ENCODE results near the gene CDCA8. TPM values are rescaled to one million over a fixed set of nuclear protein-coding genes. Genes with fewer than 3 reads are reported as not detected.

The CDCA8 gene
- total and polyA plus RNA-seq, 9 of the 15 experiments (the other 6 are each of a cell fraction or from before 2014, with no cell fraction given) = 26.4 to 148 (median 81.8) TPM

DNA sequence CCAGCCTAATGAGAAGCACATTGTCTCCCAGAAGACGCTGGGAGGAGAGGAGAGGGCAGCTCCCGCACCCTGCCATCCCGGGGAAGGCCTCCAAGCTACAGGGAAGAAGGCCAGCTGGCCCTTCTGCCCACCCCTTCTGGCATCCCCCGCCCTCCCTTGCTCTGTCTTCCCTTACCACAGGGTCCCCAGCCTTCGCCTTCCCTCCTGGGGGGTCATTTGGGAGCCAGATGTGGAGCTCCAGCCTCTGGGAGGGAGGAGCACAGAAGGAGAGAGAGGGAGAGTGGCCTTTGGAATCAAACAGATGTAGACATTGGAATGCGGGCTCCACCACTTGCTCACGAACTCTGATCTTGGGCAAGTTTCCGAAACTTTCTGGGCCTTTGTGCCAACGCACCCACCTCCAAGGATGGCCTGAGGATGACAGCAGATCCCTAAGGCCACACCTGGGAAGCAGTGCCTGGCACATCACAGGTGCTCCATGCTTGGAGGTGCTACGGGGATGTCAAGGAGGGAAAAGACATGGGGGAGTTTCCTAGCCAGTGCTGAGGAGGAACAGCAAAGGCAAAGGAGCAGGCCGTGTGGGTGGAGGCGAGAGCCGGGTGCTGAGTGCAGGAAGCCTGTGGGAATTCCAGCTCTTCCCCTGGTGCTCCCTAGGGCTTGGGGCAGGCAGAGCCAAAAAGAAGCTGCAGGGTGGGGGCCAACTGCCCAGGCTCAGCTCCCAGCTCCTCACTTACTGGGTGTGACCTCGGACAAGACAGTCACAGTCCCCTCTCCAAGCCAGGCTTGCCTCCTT is 34.5 kb upstream of the CDCA8 start:
- H2AFZ ChIP-seq (ENCODE audit: low read depth, low read length) = no peak overlapping the region

DNA sequence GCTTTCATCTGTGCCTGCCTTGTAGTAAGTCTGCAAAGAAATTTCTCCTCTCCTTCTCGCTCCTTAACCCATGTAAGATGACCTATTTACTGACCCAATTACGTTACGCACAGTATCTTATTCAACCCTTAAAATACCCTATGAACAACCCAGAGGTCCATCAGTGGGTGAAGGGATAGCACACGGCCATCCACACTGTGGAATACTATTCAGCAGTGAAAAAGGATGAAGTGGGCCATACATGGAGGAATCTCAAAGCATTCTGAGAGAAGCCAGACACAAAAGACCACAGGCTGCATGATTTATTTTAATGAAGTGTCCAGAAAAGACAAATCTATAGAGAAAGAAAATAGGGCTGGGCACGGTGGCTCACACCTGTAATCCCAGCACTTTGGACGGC is 33.8 kb upstream of the CDCA8 start:
- FAIRE-seq = no peak
- no peak overlapping the region for H3K4me3 ChIP-seq
- no peak overlapping the region for H3K27ac ChIP-seq (ENCODE audit: extremely low read depth, low read depth, low read length)
- DNase-seq (ENCODE audit: extremely low read depth in 1 of 4, low spot score in 3 of 4) = no peak
- no peaks in the 10 kb centered on the region for H3K9me3 ChIP-seq (replicated peaks; ENCODE audit: control insufficient read depth, insufficient read depth, low read depth, low read length)
- no peak overlapping the region for H3K9ac ChIP-seq (ENCODE audit: insufficient read depth in 1 of 2, low read depth in 2 of 2, low read length in 2 of 2)
- H3K4me2 ChIP-seq (ENCODE audit: insufficient read depth, low read length) = no peak overlapping the region
- in situ Hi-C loops (cut with MboI) (no loop called here), intact Hi-C loops (cut with micrococcal nuclease) (no loop called here)
- no peaks in the 10 kb centered on the region for H3K9me1 ChIP-seq (ENCODE audit: control insufficient read depth, insufficient read depth, low read length)
- WGBS (ENCODE audit: insufficient coverage, low coverage, missing lambda C conversion rate) = 4% methylated on average over 6 of the region's 6 CpGs
- H3K4me1 ChIP-seq (replicated peaks in 1 of 2; ENCODE audit: control insufficient read depth in 2 of 2, insufficient read depth in 2 of 2, low read length in 2 of 2) = peaks cover 0 to 3% of the 10 kb centered on the region in 2 experiments; a peak in 1 of 5 replicates
- H4K20me1 ChIP-seq (replicated peaks; ENCODE audit: control insufficient read depth, insufficient read depth, low read length) = no peaks in the 10 kb centered on the region; the same call in 1 of the 2 replicates
- no peak for ATAC-seq
- H3K27me3 ChIP-seq (ENCODE audit: control insufficient read depth in 2 of 2, insufficient read depth in 2 of 2, low read length in 2 of 2) = peaks cover 44 to 82% of the 10 kb centered on the region in 2 experiments
- H3K36me3 ChIP-seq (ENCODE audit: control insufficient read depth, insufficient read depth, low read length) = no peaks in the 10 kb centered on the region
- no TSS peak for BruUV-seq (replicated peaks)
- ChIA-PET POLR2A (interaction anchor here (1.7 kb wide), 1 partner anchor 15 kb away, joined by 7 read pairs; no protein-coding TSS in a partner anchor), CTCF (ENCODE audit: low intra/inter-chr PET ratio) (interaction anchor here (0.7 kb wide), 1 partner anchor 203 kb away, joined by 3 read pairs; no protein-coding TSS in a partner anchor)
- H3K79me2 ChIP-seq (ENCODE audit: control insufficient read depth, insufficient read depth, low read length) = no peaks in the 10 kb centered on the region
- no peak overlapping the region for H2AFZ ChIP-seq (ENCODE audit: low read depth, low read length)
- peak; percentile 62 for TF ChIP-seq RBM25 (IDR thresholded peaks at IDR 0.05; ENCODE audit: low read depth, low read length, severe bottlenecking)
- TF ChIP-seq NR2C1 (IDR thresholded peaks at IDR 0.05) = no peak
- TF ChIP-seq NR2C1 (tag; IDR thresholded peaks at IDR 0.05) = no peak
- TF ChIP-seq NR4A1 (CRISPR knock-in tag; IDR thresholded peaks at IDR 0.05) = no peak
- no peak for TF ChIP-seq NR4A1 (tag; IDR thresholded peaks at IDR 0.05)
- TF ChIP-seq XRCC4 (IDR thresholded peaks at IDR 0.05; ENCODE audit: extremely low read depth, insufficient read depth, insufficient read length) = no peak
- no peak for TF ChIP-seq POLR3G (IDR thresholded peaks at IDR 0.05; ENCODE audit: extremely low read depth, insufficient read length, insufficient replicate concordance)
- peak; percentile 89 for TF ChIP-seq ZNF146 (CRISPR knock-in tag; IDR thresholded peaks at IDR 0.05; ENCODE audit: unreplicated experiment)
- TF ChIP-seq SLC30A9 (CRISPR knock-in tag; IDR thresholded peaks at IDR 0.05) = no peak
- no peak for TF ChIP-seq HDGF (IDR thresholded peaks at IDR 0.05)

More for the DNA sequence above, 34.5 kb upstream of the CDCA8 start:
- in situ Hi-C loops (cut with MboI) = no loop called here
- no peak overlapping the region for H3K27ac ChIP-seq (ENCODE audit: extremely low read depth, low read depth, low read length)
- no peaks in the 10 kb centered on the region for H3K9me1 ChIP-seq (ENCODE audit: control insufficient read depth, insufficient read depth, low read length)
- WGBS (ENCODE audit: insufficient coverage, low coverage, missing lambda C conversion rate) = under 1% methylated on average over 11 of the region's 14 CpGs
- no peak overlapping the region for H3K4me3 ChIP-seq
- no TSS peak for BruUV-seq (replicated peaks)
- no peak for FAIRE-seq
- no peak overlapping the region for H3K9ac ChIP-seq (ENCODE audit: insufficient read depth in 1 of 2, low read depth in 2 of 2, low read length in 2 of 2)
- CTCF ChIA-PET (ENCODE audit: low intra/inter-chr PET ratio) = no interaction called here
- H3K79me2 ChIP-seq (ENCODE audit: control insufficient read depth, insufficient read depth, low read length) = no peaks in the 10 kb centered on the region
- intact Hi-C loops (cut with micrococcal nuclease) = no loop called here
- no peak for ATAC-seq
- TF ChIP-seq ZEB2 (IDR thresholded peaks at IDR 0.05) (no peak), ZNF263 (CRISPR knock-in tag; IDR thresholded peaks at IDR 0.05; ENCODE audit: borderline replicate concordance) (0 out of 2 replicates have a peak, but pooled peaks have one; percentile 28)
- H4K20me1 ChIP-seq (replicated peaks; ENCODE audit: control insufficient read depth, insufficient read depth, low read length) = no peaks in the 10 kb centered on the region; the same call in 1 of the 2 replicates
- POLR2A ChIA-PET = no interaction called here
- DNase-seq (ENCODE audit: extremely low read depth in 1 of 4, low spot score in 3 of 4) = no peak
- H3K4me1 ChIP-seq (replicated peaks in 1 of 2; ENCODE audit: control insufficient read depth in 2 of 2, insufficient read depth in 2 of 2, low read length in 2 of 2) = peaks cover 0 to 3% of the 10 kb centered on the region in 2 experiments; a peak in 1 of 5 replicates
- no peaks in the 10 kb centered on the region for H3K36me3 ChIP-seq (ENCODE audit: control insufficient read depth, insufficient read depth, low read length)
- H3K4me2 ChIP-seq (ENCODE audit: insufficient read depth, low read length) = no peak overlapping the region
- H3K27me3 ChIP-seq (ENCODE audit: control insufficient read depth in 2 of 2, insufficient read depth in 2 of 2, low read length in 2 of 2) = peaks cover 44 to 80% of the 10 kb centered on the region in 2 experiments
- no peaks in the 10 kb centered on the region for H3K9me3 ChIP-seq (replicated peaks; ENCODE audit: control insufficient read depth, insufficient read depth, low read depth, low read length)

All from K562 (cell line).